GM21528 (cell line): ENCODE data around the gene CEP152.

ENCODE experiments used
- ATAC-seq: cut with Tn5 transposase; IDR thresholded peaks from one replicate; pipeline ENCODE4 v1.9.1; 2021; ENCODE audit warnings: mild to moderate bottlenecking, moderate library complexity; ENCODE audit not compliant: unreplicated experiment, low FRiP score

The CEP152 gene

DNA sequence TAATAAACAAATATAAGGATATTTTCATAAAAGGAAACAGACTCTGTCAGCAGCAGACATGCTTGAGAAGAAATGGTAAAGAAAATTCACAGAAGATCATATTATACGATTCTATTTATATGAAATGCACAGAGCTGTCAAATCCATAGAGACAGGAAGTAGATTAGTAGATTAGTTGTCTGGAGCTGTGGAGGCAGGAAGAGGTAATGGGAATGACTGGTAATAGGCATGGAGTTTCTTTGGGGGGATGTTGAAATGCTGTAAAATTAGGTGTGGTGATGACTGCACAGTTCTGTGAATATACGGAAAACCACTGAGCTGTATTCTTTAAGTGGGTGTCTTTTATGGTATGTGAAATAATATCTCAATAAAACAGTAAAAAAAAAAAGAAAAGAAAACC, 35.3 kb downstream of the CEP152 start:
- ATAC-seq, result no peak

DNA sequence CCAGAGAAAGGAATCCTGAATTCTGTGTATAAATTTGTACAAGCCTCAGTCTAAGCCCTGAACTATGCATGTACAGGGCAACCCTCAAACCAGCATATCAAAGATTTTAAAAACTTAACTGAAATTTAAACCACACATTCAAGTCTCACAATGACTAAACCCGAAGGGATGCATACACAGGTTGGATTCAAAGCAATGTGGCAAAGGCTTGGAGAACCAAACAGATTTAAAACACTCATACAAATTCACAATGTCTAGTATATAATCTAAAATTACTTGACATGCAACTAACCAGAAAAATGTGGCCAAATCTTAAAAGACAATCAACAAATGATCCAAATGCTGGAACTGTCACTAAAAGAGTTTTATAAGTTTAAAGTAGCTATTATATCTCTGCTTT, 36.4 kb downstream of the CEP152 start:
- no peak for ATAC-seq

DNA sequence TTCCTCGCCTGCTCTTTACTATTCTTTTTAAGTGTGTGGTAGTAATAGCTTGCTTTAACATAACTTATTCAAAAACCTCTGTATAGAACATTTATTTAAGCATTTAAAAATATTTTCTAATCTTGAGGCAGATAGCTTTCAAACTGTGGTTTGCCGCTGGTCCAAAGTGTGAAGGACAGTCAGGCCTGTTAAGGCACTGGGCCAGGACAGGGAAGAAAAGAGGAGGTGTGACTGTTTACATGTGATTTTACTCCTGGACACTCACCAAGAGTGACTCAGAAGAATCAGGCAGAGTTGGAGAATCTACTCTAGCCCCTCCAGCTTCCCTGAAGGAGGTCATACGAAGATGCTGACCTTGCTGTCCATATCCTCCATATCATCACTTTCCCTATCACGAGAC, 44.7 kb downstream of the CEP152 start:
- no peak for ATAC-seq

DNA sequence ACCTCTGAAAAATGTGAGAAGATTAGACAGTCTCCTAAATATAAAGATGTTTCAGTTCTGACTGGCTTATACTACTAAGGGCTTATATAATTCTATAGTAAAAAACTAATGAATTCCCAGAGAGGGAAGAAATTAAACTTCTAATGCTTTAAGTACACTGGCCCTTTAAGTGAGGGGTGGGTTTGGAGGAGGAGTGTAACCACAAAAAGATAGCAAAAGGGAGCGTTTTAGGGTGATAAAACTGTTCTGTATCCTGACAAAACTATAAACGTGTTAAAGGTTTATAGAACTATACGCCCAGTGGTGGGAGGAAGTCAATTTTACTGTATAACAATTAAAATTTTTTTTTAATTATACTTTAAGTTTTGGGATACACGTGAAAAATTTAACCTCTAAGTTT, 45.8 kb downstream of the CEP152 start:
- ATAC-seq, result no peak

DNA sequence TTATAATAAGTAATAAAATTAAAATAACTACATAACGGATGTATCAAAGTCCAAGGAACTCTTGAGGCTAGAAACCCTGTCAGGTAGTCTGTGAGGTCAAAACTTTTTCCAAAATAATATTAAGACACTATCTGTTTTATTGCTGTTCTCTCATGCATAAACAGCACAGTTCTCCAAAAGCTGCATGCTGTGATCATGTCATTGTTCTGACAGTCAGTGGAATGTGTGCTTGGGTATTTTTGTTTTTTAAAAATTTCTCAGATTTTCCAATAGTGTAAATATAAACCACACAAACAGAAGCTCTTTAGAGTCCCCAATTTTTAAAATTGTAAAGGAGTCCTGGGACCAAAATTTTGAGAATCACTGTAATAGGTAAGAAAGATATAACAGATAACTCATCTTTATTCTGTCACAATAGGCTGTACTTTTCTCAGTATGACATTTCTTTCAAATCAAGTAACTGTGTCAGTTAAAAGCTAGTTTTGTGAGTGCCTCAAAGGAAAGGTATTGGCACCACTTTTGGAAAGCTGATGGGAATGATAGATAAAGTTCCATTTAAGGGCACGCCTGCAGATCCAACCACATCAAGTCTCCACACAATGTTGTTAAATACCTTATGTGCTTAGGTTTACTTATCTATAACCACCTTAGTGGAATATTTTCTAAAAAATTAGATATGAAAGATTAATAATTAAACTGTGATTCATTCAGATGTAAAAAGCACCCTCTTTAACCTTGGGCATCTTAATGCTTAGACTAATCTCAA, 49.3 kb downstream of the CEP152 start:
- no peak for ATAC-seq

DNA sequence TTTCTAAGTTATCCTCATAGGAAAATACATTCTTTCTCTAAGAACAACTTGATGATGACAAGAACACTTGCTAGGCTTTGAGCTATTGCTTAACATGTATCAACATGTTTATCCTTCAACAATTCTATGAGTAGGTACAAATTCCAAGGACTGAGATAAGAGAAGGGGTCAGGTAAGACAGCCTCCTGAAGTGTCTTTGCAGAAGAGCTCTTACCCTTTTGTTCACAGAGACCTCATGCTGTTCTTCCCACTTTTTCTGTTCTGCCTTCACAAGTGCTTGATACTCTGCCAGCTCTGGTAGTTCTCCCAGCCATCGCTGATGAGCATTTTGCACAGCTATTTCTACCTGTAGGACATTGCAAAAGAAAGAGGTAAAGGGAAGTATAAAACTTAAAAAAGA, 50.9 kb downstream of the CEP152 start:
- no peak for ATAC-seq

DNA sequence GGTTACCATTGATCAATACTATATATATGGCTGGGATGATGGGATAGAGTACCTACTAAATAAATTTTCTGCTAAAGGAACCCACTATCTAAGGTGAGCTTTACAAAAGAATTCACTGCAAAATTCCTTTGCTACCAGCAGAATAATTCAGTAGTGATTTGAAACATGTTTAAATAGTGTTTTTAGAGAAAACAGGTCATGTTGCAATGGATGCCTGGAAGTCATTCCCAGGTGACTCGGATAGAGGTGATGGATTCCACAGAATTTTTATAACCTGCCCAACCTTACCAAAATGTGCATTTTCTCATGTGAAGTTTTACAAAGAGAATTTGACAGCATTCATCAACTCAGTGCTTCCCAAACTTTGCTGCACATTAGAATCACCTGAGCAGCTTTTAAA, 53.2 kb downstream of the CEP152 start:
- no peak for ATAC-seq

DNA sequence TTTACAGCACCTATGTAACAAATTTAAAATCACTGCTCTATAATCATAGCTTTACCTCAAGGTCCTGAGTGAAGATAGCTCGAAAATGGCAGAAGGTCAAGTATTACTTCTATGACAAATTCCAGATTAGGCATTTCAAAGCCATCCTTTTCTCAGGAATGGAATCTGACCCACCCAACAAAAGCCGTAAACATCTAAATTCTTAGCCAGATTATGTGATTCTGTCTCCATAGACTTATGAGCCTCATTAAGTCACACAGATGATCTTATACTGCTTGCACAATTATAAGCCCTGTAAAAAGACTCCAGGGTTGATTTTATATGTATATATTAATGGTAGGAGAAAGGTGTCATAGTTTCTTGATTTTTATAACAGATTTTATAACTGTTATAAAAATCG, 56.9 kb downstream of the CEP152 start:
- no peak for ATAC-seq

DNA sequence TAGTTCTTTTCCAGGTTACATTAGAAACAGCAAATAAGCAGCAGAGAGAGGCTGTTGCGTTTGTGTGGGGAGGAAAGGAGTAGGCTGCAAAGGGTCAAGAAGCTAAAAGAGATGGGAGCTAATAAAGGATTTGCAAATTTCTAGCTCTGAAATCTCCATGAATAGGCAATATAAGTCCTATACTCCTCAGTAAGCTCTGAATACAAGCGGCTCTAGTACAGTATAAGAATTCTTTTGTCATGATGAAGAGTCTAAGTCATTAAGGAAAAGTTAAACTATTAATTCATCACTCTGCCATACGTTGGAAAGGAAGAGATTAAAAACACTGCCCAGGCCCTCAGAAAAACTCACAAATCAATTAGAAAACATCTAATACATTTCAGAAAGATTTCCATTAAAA, 59.3 kb downstream of the CEP152 start:
- ATAC-seq, result no peak

DNA sequence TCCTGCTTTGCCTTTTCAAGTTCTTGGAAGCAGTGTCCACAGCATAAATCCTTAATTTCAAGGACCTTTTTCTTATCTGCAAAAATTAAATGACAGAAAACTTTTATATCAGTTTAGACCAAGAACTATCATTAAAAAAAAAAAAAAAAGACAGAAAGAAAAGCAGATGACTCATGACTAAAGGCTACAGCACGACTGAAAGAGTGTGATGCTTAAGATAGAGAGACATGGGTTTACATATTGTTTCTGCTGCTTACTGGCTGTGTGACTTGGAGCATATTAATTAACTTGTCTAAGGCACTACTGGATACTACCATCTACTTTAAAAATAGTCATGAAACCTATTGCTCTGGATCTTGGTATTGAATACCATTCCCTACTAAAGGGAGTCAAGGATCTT, 62.3 kb downstream of the CEP152 start:
- ATAC-seq, result no peak

DNA sequence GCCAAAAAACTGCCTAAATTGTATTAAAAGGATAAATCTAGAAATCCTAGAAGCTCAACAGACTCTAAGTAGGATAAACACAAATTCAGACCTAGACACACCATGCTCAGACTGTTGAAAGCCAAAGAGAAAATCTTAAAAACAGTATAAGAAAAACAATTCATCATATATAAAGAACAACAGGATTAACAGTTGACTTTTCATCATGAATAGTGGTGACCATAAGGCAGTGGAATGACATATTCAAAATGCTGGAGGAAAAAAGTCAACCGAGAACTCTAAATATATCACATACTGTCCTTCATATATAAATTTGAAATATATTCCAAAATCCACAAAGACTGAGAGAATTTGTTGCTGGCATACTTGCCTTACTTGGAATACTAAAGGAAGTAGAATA, 77.3 kb downstream of the CEP152 start:
- ATAC-seq, result no peak

DNA sequence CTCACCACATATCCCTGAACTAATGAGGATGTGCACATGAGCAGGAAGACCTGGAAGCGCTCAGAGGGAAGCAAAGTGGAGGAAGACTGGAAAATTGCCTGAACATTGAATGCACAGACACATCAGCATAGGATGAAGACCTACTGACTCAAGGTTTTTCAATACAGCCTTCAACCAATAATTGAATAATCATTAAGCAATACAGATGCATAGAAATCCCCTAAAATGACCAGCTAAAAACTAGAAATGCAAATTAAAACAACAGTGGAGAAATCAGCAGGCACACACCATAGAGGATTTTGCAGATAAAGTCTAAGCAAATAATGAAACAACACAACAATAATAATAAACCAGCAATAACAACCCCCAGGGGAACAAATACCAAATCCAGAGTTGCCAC, 80.4 kb downstream of the CEP152 start:
- no peak for ATAC-seq

DNA sequence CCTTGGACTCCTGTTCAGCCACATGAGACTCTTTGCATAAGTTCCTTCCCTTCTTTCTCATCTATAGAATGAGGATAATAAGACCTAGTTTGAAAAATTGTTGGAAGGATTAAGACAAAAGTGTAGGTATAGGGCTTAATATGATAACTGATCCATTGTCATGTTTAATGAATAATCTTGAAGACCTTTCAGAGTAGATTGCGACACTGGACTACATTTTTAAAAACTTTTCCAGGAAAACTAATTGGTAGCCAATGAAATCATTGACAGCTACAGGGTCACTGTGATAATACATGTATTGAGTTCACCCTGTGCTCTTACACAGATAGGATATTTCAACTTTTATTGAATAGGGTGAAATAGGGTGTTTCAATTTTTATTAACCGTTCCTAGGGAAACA, 86.9 kb downstream of the CEP152 start:
- no peak for ATAC-seq

DNA sequence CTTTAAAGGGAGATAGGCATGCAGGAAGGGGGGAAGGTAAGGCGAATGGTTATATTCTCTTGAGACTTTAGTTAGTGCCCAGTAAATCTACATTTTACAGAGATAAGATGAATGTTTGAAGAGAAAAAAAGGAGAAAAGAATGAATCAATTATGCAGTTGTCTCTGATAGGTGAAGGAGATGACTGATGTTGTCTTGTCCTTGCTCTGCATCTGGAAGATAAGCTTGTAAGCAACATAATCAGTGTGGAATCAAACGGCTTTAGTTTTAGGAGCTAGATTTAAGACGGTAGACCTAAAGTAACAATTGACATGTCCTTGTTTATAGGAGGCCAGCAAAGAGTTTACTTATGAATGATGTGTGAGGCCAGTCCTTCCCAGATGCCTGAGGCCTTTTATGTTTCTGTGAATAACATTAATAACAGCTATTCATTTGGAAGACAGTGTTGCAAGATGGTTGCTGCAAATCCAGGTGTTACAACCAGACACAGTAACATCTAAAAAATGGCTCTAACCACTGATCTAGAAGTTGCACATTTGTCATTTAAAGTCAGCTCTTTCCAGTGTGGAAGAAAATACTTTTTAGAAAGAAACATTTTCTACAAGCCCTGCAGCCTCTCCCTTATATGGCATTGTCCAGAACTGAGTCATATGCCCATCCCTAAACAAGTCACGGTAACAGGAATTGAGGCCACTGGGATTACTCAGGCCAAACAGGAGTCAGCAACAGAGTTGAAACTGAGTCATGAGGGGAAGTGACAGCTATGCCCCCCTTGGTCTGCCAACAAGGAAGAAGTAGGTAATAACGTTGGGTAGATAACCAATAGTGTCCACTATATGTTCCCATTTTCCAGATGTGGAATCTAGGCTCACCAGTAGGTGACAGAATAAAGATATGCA, 87.9 kb downstream of the CEP152 start:
- ATAC-seq, result no peak

DNA sequence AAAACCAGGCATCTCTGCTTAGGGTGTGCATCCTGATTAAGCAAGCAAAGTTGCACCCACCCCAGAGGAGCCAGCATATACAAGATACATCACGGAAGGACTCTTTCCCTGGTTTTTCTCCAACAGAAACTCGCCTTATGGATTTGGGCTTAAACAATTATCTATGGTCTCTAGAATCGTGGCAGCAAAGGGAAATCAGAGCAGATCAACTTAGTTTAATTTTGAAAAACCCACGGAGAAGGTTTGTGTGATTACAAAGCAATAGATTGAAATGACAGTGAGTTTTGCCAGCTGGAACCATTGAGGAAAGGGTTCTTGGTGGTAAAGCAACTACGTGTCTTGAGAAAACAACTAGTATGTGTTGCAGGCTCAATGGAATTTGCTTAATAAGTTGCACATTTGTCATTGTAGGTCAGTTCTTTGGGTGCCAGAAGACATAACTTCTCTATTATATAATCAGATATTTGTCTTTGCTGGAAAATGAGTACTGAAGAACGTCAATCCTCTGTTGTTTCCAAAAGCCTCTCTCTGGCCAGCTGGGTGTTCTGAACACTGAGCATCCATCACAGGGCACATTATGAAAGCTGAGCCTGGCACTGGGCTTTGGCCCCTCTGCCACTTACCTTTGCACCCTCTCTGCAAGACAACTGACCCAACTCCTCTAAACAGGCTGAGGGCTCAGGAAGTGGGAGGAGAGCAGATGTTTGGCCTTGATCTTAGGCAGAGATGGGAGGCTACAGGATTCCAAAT, 89.6 kb downstream of the CEP152 start:
- ATAC-seq, result no peak

DNA sequence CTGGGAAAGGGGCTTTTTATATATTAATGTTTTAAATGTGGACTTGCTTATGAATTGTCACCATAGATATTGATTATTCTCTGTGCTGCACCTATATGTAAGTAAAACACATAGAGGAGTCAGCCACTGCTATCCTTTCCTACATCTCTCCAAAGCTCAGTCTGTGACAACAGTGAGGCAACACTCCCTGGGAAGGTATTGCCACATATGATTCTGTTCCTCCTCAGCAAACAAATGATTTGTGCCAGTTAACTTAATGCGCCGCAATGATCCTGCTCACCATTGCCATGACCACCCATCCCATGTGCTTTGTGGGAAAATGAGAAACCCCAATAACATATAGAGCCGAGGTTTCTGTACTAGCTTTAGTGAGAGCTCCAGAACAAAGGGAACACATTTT, 90.2 kb downstream of the CEP152 start:
- ATAC-seq, result no peak

DNA sequence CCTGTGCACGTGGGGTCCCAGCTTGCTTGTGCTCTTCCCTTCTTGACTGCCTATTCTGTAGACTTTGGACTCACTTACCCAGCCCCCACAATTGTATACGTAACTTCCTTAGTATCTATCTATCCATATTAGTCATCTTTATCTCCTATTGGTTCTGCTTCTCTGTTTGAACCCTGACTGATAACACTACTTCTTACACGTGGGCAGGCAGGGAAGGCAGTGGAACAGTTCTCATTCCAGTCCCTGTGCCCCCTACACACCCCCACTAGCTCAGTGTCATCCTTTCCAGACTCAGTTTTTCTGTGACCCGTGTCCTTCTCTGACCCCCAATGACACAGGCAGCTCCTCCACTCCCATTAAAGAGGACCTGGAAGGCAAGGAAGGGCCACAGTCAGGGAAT, 91.2 kb downstream of the CEP152 start:
- no peak for ATAC-seq

DNA sequence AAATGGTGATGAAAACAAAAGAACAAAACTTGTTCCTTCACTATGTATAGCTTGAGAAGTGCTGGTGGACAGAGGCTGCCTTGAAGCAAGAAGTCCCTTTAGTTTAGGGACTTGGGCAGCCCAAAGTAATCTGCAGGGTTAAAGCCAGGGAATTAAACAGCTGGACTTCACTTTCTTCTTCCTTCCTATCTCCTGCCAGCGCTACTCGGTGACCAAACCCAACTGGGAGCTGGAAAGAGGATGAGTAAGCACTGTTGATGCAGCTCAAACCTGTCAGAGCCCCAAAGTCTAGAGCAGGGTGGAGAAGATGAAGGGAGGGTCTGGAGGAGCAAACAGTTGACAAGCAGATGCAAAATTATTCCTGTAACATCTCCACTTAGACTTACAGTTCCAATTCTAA, 92.2 kb downstream of the CEP152 start:
- no peak for ATAC-seq

DNA sequence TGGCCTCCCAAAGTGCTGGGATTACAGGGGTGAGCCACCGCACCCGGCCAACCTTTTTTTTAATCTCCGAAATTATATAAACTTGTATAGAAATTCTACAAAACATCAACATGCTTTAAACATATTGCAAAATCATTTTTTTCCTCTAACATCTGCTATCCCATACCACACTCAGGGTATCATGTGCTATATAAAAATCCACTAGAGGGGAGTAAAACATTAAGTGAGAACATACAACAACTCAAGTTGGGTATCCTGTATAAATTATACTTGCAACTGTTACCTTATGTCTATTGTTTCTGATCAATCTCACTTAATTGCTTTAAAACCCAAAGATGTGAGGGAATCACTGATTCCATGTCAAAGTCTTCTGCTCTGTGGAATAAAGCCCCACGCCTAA, 93.4 kb downstream of the CEP152 start:
- ATAC-seq, result no peak

DNA sequence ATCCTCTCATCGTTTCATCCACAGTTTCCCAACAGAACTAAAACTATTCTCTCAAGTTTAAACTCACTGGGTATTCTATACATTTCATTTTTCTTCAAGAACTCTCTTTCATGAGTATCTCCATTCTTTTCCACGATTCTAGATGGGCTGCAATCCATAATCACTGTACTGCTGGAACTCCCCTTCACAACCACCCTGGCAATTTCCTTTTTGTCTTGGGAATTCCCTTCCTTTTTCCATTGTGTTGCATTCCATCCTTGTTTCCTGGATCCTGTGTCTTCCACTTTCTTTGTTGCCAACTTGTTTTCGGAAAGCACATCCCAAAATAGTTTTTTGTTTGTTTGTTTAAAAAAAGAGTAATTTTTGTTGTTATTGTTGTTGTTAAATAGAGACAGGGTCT, 98.3 kb downstream of the CEP152 start:
- no peak for ATAC-seq

DNA sequence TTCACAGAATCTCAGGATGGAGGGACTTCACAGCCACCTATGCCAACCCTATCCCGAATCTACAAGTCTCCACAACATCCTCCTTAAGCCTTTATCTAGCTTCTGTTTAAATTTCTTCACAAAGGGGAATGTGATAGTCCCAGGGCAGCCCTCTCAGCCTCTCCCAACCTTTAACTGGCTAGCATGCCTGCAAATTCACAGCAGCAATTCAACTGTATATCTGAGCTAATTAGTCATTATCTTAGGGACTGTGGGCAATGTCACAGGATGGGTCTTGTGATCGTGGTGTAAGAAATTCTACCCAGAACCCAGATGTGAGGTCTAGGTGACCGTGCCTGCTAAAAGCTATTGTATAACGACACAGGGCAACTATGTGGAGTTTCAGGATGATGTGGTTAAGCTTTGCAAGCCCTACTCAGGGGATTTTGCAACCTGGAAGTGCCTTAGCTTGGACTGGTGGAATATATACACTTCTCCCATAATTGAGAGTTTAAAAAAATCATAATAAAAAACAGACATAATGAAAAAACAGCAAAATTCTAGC, 99.8 kb downstream of the CEP152 start:
- ATAC-seq, result no peak
